GM10847 (cell line): ENCODE data around the gene TTC39C.

Experiments used
- POLR2A ChIP-seq: IDR thresholded peaks from 2 replicates; pipeline ENCODE4 v1.6.1; 2011; ENCODE audit not compliant: insufficient read length; ENCODE audit errors: extremely low read depth

TTC39C gene

DNA sequence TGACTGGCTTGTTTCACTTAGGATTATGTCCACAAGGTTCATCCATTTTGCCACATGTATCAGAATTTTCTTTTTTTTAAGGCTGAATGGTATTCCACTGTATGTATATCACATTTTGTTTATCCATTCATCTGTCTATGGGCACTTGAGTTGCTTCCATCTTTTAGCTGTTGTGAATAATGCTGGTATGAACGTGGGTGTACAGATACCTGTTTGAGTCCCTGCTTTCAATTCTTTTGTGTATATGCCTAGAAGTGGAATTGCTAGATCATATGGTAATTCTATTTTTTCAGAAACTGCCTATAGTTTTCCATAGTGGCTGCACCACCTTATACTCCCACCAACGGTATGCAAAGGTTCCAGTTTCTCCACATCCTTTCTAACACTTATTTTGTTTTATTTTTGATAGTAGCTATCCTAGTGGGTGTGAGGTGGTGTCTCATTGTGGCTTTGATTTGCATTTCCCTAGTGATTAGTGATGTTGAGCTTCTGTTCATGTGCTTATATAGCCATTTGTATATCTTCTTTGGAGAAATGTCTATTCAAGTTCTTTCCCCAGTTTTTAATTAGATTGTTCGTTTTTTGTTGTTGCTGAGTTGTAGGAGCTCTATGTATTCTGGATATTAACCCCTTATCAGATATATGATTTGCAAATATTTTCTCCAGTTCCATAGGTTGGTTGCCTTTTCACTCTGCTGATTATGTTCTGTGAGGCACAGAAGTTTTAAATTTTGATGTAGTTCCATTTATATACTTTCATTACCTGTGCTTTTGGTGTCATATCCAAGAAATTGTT is 40.7 kb downstream of the TTC39C start:
- TF ChIP-seq POLR2A, result no peak

DNA sequence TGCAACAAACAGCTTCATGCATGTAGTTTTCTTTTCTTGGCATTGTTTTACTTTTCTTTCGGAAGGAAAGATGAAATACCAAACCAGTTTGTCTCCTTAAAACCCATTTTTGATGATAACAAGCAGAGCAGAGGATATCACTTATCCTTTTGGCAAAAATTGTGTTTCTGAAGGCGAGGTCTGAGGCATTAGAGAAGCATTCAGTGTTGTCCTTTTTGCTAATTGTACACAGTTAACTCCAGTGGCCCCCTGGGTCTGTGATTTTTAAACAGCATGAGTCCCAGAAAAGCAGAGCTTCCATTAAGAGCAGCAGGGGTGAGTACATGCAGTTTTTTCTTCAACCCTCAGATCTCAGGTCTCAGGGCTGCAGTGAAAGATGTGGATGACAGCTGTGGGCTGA is 41.3 kb downstream of the TTC39C start:
- no peak for TF ChIP-seq POLR2A

- TF ChIP-seq POLR2A, result no peak
Measured at GRCh38 chr18:24056506-24056905, 42.0 kb downstream of the TTC39C start.

DNA sequence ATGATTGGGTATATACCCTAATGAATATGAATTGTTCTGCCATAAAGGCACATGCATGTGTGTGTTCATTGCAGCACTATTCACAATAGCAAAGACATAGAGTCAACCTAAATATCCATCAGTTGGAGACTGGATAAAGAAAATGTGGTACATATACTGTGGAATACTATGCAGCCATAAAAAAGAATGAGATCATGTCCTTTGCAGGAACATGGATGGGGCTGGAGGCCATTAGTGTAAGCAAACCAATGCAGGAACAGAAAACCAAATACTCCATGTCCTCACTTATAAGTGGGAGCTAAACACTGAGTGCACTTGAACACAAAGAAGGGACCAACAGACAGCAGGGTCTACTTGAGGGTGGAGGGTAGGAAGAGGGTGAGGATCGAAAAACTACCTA is 43.2 kb downstream of the TTC39C start:
- no peak for TF ChIP-seq POLR2A

DNA sequence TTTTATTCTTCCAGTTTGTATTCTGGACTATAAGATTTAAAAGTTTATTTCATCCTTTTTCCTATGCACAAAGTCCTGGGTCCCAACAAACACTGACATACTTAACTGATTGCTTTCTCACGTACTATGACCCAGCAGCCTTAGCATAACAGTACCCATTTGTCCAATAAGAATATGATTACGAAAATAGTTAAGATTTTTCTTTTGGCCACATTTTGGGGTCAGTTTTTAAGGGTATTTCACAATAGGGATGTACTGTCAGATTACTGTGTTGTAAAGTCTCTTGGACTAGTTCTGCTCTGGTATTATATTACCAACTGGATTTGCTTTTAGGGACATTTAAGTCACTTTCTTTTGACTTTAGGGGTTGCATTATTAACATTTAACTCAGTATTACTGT is 46.1 kb downstream of the TTC39C start:
- TF ChIP-seq POLR2A, result no peak

- no peak for TF ChIP-seq POLR2A
Measured at GRCh38 chr18:24063121-24063731, 48.7 kb downstream of the TTC39C start.

DNA sequence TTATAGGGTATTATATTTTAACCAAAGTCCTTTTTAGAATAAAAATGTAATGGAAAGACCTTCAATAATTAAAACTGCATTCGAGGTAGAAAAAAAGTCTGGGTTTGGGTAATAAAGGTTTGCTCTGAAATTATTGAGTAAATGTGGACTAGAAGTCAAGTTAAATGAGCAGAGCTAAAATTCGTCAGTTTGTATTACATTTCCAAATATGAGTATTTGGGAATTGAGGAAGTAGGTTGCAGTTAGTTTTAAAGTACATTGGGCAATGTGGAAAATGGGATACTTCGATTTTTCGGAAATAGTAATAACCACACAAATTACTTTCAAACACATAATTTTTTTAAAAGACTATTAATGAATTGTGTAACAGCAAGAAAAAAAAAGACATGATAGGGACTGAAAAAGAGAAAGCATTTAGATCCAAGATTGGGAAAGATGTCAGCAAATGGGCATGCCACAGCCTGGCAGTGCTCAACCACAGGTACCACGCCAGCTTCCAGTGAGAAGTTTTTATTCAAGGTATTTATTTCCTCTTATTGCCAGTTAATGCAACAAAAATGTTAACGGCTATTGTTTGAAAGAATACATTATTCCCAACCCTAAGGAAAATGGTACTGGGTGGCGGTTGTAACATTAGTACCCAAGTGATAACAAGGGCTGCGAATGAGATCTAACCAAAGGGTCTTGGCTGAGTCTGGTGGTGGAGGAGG is 50.0 kb downstream of the TTC39C start:
- no peak for TF ChIP-seq POLR2A

- no peak for TF ChIP-seq POLR2A
Measured at GRCh38 chr18:24065906-24066305, 51.4 kb downstream of the TTC39C start.

- TF ChIP-seq POLR2A, result no peak
Measured at GRCh38 chr18:24068945-24069693, 54.6 kb downstream of the TTC39C start.

DNA sequence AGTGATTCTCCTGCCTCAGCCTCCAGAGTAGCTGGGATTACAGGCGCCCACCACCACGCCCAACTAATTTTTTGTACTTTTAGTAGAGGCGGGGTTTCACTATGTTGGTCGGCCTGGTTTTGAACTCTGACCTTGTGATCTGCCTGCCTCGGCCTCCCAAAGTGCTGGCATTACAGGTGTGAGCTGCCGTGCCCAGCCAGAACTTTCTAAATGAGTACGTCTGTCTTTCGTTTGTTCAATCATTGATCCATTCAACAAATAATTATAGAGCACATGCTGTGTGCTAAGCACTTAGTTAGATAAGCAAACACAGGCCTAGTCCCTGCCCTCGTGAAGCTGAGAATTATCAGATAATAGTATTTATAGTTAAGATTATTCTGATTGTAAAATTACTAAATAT is 56.5 kb downstream of the TTC39C start:
- TF ChIP-seq POLR2A, result no peak

GRCh38 chr18:24071779-24072178 is 57.2 kb downstream of the TTC39C start:
- TF ChIP-seq POLR2A, result no peak

DNA sequence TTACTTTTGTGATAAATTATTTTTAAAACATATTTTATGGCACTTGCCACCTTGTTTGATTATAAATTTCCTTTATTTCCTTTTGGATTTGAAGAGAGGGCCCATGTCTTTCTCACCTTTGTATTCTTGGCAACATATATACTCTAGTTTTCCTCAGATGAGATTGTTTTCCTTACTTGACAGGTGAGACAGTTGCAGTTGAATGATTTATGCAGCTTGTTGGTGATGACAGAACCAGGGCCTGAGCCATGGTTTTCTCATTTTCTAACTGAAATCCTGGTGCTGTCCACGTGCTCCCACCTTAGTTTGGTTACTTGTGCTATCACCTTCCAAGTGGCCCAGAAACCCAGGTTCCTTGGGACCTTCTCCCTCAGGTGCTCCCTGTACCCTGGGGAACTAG is 58.2 kb downstream of the TTC39C start:
- TF ChIP-seq POLR2A, result no peak

GRCh38 chr18:24073791-24074190 is 59.2 kb downstream of the TTC39C start:
- no peak for TF ChIP-seq POLR2A

GRCh38 chr18:24075767-24076597 is 61.4 kb downstream of the TTC39C start:
- TF ChIP-seq POLR2A, result no peak

DNA sequence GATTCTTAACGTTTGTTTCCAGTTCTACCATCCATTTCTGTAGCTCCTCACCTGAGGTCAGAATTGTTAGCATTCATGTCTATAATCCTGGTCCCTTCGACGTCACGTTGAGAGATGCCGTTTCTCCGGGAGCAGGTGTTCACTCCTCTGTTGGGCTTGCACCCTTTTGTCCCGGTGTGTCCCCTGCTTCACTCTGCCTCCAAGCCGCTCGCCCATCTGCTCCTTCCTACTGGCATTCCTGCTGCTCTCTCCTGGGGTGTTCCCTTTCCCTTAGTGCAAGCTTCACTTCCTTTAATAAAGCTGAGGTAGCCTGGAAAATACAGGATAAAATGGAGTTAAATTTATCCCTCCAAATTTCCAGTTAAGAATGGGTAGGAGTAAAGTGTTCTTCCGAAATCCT is 62.4 kb downstream of the TTC39C start:
- no peak for TF ChIP-seq POLR2A
